ENCODE measurements around the gene CUEDC2.

GRCh38 chr10:102401735-102402511, 30.5 kb downstream of the CUEDC2 start:
- TF ChIP-seq CTCF (IDR thresholded peaks at IDR 0.05; ENCODE audit: poor library complexity) (no peak), EZH2 (IDR thresholded peaks at IDR 0.05; ENCODE audit: borderline replicate concordance) (no peak), EZH2phosphoT487 (IDR thresholded peaks at IDR 0.05; ENCODE audit: low read depth, severe bottlenecking, unreplicated experiment) (no peak)

Data from hepatocyte (in vitro differentiated cells).